ENCODE results near the gene SYCE1.
"Not testable (repeated sequence)": the region's sequence is repeated elsewhere in the genome, so short reads cannot be mapped to it uniquely, and the experiment has no call there.

Gene SYCE1

DNA sequence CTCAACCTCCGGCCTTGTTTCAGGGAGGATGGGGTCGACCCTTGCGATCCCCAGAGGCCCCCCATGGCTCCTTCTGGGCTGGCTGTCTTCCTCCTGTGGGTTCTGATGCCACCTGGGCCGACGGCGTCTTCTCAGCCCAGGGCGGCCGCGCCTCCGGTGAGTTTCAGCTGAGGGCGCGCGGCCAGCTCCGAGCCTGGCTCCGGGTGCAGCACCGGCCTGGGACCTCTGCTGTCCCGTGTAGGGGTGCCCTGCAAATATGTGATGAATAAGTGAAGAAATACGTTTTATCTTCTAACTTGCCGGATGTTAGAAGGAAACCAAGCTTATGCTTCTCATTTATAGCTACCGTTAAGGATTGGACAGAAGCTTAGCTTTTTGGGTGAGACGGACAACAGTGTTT, 4.4 kb upstream of the SYCE1 start:
- not testable (repeated sequence) for H3K9ac ChIP-seq (ENCODE audit: low read depth, low read length); H3K4me2 ChIP-seq (ENCODE audit: insufficient read depth, low read length); H3K79me2 ChIP-seq (ENCODE audit: insufficient read depth, low read length); H2AFZ ChIP-seq (ENCODE audit: low read depth, low read length); H3K4me3 ChIP-seq (ENCODE audit: low read depth in 1 of 2, low read length in 2 of 2); ATAC-seq (ENCODE audit: insufficient read depth, low read depth); DNase-seq; H3K27me3 ChIP-seq (ENCODE audit: insufficient read depth, low read length, poor library complexity); H3K27ac ChIP-seq (ENCODE audit: low read length); H3K4me1 ChIP-seq (ENCODE audit: insufficient read depth, low read length); H4K20me1 ChIP-seq (ENCODE audit: insufficient read depth, low read length); H3K36me3 ChIP-seq (ENCODE audit: insufficient read depth, low read length)
- peaks cover 32% of the 10 kb centered on the region for H3K9me3 ChIP-seq (ENCODE audit: insufficient read depth, low read length, severe bottlenecking)

- not testable (repeated sequence) for H3K27ac ChIP-seq (ENCODE audit: low read length); DNase-seq; H4K20me1 ChIP-seq (ENCODE audit: insufficient read depth, low read length); ATAC-seq (ENCODE audit: insufficient read depth, low read depth); H3K79me2 ChIP-seq (ENCODE audit: insufficient read depth, low read length); H3K4me1 ChIP-seq (ENCODE audit: insufficient read depth, low read length); H3K36me3 ChIP-seq (ENCODE audit: insufficient read depth, low read length); H3K27me3 ChIP-seq (ENCODE audit: insufficient read depth, low read length, poor library complexity); H3K9ac ChIP-seq (ENCODE audit: low read depth, low read length); H3K4me2 ChIP-seq (ENCODE audit: insufficient read depth, low read length); H3K4me3 ChIP-seq (ENCODE audit: low read depth in 1 of 2, low read length in 2 of 2); H2AFZ ChIP-seq (ENCODE audit: low read depth, low read length)
- peaks cover 32% of the 10 kb centered on the region for H3K9me3 ChIP-seq (ENCODE audit: insufficient read depth, low read length, severe bottlenecking)
Measured at GRCh38 chr10:133568831-133569527, 3.6 kb upstream of the SYCE1 start.

GRCh38 chr10:133568287-133568614, 2.9 kb upstream of the SYCE1 start:
- TF ChIP-seq EZH2 (IDR thresholded peaks at IDR 0.05; ENCODE audit: borderline replicate concordance, low read depth, low read length, severe bottlenecking) = no peak
- TF ChIP-seq, protein P1, sequence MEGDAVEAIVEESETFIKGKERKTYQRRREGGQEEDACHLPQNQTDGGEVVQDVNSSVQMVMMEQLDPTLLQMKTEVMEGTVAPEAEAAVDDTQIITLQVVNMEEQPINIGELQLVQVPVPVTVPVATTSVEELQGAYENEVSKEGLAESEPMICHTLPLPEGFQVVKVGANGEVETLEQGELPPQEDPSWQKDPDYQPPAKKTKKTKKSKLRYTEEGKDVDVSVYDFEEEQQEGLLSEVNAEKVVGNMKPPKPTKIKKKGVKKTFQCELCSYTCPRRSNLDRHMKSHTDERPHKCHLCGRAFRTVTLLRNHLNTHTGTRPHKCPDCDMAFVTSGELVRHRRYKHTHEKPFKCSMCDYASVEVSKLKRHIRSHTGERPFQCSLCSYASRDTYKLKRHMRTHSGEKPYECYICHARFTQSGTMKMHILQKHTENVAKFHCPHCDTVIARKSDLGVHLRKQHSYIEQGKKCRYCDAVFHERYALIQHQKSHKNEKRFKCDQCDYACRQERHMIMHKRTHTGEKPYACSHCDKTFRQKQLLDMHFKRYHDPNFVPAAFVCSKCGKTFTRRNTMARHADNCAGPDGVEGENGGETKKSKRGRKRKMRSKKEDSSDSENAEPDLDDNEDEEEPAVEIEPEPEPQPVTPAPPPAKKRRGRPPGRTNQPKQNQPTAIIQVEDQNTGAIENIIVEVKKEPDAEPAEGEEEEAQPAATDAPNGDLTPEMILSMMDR (IDR thresholded peaks at IDR 0.05; ENCODE audit: borderline replicate concordance, extremely low read depth, low read length, poor library complexity, severe bottlenecking) = no peak
- Histone ChIP-seq H3K4me1 (ENCODE audit: insufficient read depth, low read length) (no peaks in the 10 kb centered on the region), H3K9ac (ENCODE audit: low read depth, low read length) (no peak overlapping the region), H3K9me3 (ENCODE audit: insufficient read depth, low read length, severe bottlenecking) (peaks cover 30% of the 10 kb centered on the region), H4K20me1 (ENCODE audit: insufficient read depth, low read length) (no peaks in the 10 kb centered on the region), H3K36me3 (ENCODE audit: insufficient read depth, low read length) (no peaks in the 10 kb centered on the region), H3K27me3 (ENCODE audit: insufficient read depth, low read length, poor library complexity) (no peaks in the 10 kb centered on the region), H3K4me2 (ENCODE audit: insufficient read depth, low read length) (no peak overlapping the region), H3K27ac (ENCODE audit: low read length) (no peak overlapping the region), H2AFZ (ENCODE audit: low read depth, low read length) (no peak overlapping the region), H3K79me2 (ENCODE audit: insufficient read depth, low read length) (no peaks in the 10 kb centered on the region), H3K4me3 (ENCODE audit: low read depth in 1 of 2, low read length in 2 of 2) (no peak overlapping the region)
- no peak for DNase-seq
- ATAC-seq (ENCODE audit: insufficient read depth, low read depth) = no peak

DNA sequence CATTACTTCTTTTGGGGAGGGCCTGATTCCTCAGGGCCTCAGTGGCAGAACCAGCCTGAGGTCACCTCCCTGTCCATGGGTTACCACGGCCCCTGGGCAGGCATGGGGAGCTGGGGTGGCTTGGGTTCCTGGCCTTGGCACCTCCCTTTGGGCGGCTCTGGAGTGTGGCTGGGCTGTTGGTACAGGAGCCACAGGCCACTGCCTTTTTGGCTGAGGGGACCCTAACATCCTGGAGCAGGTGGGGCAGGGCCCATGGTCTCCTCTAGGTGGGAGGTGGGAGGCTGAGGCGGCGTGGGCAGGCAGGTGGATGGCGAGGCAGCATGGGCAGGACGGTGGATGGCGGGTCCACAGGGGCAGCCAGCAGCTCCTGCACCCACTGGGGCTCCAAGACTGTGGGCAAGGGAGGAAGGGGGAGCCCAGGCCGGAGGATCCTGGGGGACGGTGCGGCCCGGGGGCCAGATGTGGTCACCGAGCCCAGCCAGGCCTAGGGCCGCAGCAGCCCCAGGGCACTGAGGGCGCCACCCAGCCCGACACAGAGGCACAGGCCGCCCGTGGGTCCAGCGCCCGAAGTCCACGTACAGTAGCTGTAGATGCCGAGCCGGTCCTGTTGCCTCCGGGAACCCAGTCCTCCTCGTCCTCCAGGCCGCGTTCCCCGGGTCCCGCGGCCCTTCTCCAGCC, 2.4 kb upstream of the SYCE1 start:
- H4K20me1 ChIP-seq (ENCODE audit: insufficient read depth, low read length) = no peaks in the 10 kb centered on the region
- no peak overlapping the region for H3K4me2 ChIP-seq (ENCODE audit: insufficient read depth, low read length)
- H3K4me3 ChIP-seq (ENCODE audit: low read depth in 1 of 2, low read length in 2 of 2) = no peak overlapping the region
- no peak overlapping the region for H3K9ac ChIP-seq (ENCODE audit: low read depth, low read length)
- DNase-seq (no peak), ATAC-seq (ENCODE audit: insufficient read depth, low read depth) (no peak)
- no peaks in the 10 kb centered on the region for H3K27me3 ChIP-seq (ENCODE audit: insufficient read depth, low read length, poor library complexity)
- H3K79me2 ChIP-seq (ENCODE audit: insufficient read depth, low read length) = no peaks in the 10 kb centered on the region
- TF ChIP-seq, protein P1 (IDR thresholded peaks at IDR 0.05; ENCODE audit: borderline replicate concordance, extremely low read depth, low read length, poor library complexity, severe bottlenecking) = no peak
- no peak for TF ChIP-seq EZH2 (IDR thresholded peaks at IDR 0.05; ENCODE audit: borderline replicate concordance, low read depth, low read length, severe bottlenecking)
- no peaks in the 10 kb centered on the region for H3K4me1 ChIP-seq (ENCODE audit: insufficient read depth, low read length)
- H3K9me3 ChIP-seq (ENCODE audit: insufficient read depth, low read length, severe bottlenecking) = peaks cover 26% of the 10 kb centered on the region
- H3K36me3 ChIP-seq (ENCODE audit: insufficient read depth, low read length) = no peaks in the 10 kb centered on the region
- H3K27ac ChIP-seq (ENCODE audit: low read length) = no peak overlapping the region
- no peak overlapping the region for H2AFZ ChIP-seq (ENCODE audit: low read depth, low read length)

All from DND-41 (cell line).